Muscle of arm (tissue), 14 donors: ENCODE results near the gene ABCC3. TPM values are rescaled to one million over a fixed set of nuclear protein-coding genes. Genes with fewer than 3 reads are reported as not detected.

ENCODE experiments used
- DNase-seq: peaks from one replicate; pipeline ENCODE4 v3.0.0-alpha.2; 2013
- long read RNA-seq, 11 donors: transcript quantifications; one replicate each; lab custom pipeline, GENCODE V29; 2026
- polyA plus RNA-seq, 12 donors: library from polyadenylated mRNA; unstranded; fragments of 120-200 nt; gene quantifications; one replicate each; pipeline ENCODE4 v1.2.1, GENCODE V29; 2013; ENCODE audit not compliant: insufficient read length in 12 of 12

The ABCC3 gene
- polyA plus RNA-seq: 10 to 100 TPM in 2 of 12 donors, 1 to 10 TPM in 2, under 1 TPM in 7, not detected in 1; 0.32 to 40.4 (median 0.67) TPM
- long read RNA-seq, donor 1, full-length matches to known transcripts: 22 of 40 reads
- long read RNA-seq, donor 1, partial matches to known transcripts: 18 of 40 reads
- long read RNA-seq, donor 1, other reads (novel, unspliced or antisense): 0 of 40 reads
- long read RNA-seq, donor 2, partial matches to known transcripts: 0 of 1 reads
- long read RNA-seq, donor 2, other reads (novel, unspliced or antisense): 0 of 1 reads
- long read RNA-seq, donor 3: 0 reads
- long read RNA-seq, donor 4: 0 reads
- long read RNA-seq, donor 5: 0 reads
- long read RNA-seq, donor 6: 0 reads
- long read RNA-seq, donor 7: 0 reads
- long read RNA-seq, donor 8: 0 reads
- long read RNA-seq, donor 9, partial matches to known transcripts: 0 of 2 reads
- long read RNA-seq, donor 9, other reads (novel, unspliced or antisense): 0 of 2 reads
- long read RNA-seq, donor 10: 0 reads
- long read RNA-seq, donor 11: 0 reads

- no peak for DNase-seq
These were observed at the start of gene ABCC3 for GRCh38 chr17:50634224-50634914. Gene ABCC3, plus strand, starts transcription at chr17:50634881. Its CDS starts 56 bp downstream, at chr17:50634937.

- DNase-seq: no peak
These were observed 49.3 kb upstream of the ABCC3 start for GRCh38 chr17:50585346-50585745.

- DNase-seq: no peak
These were observed 48.8 kb upstream of the ABCC3 start for GRCh38 chr17:50585891-50586290.

- DNase-seq: no peak
These were observed 48.0 kb upstream of the ABCC3 start for GRCh38 chr17:50586421-50587247.

- no peak for DNase-seq
These were observed 47.1 kb upstream of the ABCC3 start for GRCh38 chr17:50587571-50587970.

- DNase-seq: no peak
These were observed 46.2 kb upstream of the ABCC3 start for GRCh38 chr17:50588391-50589049.

GRCh38 chr17:50589095-50589705 is 45.5 kb upstream of the ABCC3 start:
- no peak for DNase-seq

GRCh38 chr17:50590946-50591737 is 43.5 kb upstream of the ABCC3 start:
- no peak for DNase-seq

- no peak for DNase-seq
These were observed 41.4 kb upstream of the ABCC3 start for GRCh38 chr17:50593321-50593720.

- DNase-seq: no peak
These were observed 40.4 kb upstream of the ABCC3 start for GRCh38 chr17:50594128-50594823.

GRCh38 chr17:50594892-50595291 is 39.8 kb upstream of the ABCC3 start:
- no peak for DNase-seq

GRCh38 chr17:50596191-50597037 is 38.3 kb upstream of the ABCC3 start:
- no peak for DNase-seq

GRCh38 chr17:50598487-50598886 is 36.2 kb upstream of the ABCC3 start:
- DNase-seq: no peak

GRCh38 chr17:50599606-50600005 is 35.1 kb upstream of the ABCC3 start:
- no peak for DNase-seq

- no peak for DNase-seq
These were observed 32.8 kb upstream of the ABCC3 start for GRCh38 chr17:50601823-50602375.

GRCh38 chr17:50602836-50603235 is 31.8 kb upstream of the ABCC3 start:
- no peak for DNase-seq

GRCh38 chr17:50603340-50603739 is 31.3 kb upstream of the ABCC3 start:
- no peak for DNase-seq

GRCh38 chr17:50604513-50604912 is 30.2 kb upstream of the ABCC3 start:
- peak; percentile 95 for DNase-seq
